GM18505 (cell line): ENCODE data around the gene VPS8.

Experiments
- ATAC-seq: cut with Tn5 transposase; IDR thresholded peaks from one replicate; pipeline ENCODE4 v1.9.1; 2021; ENCODE audit not compliant: unreplicated experiment
- POLR2A ChIP-seq: IDR thresholded peaks from 4 replicates; pipeline ENCODE4 v1.6.1; 2011; ENCODE audit warnings: borderline replicate concordance; ENCODE audit not compliant: insufficient read depth, insufficient read length; ENCODE audit errors: extremely low read depth

Gene VPS8

GRCh38 chr3:184832044-184832443, 20.1 kb downstream of the VPS8 start:
- ATAC-seq, result no peak
- TF ChIP-seq POLR2A, result no peak

GRCh38 chr3:184832903-184833302, 20.9 kb downstream of the VPS8 start:
- TF ChIP-seq POLR2A, result no peak
- no peak for ATAC-seq

DNA sequence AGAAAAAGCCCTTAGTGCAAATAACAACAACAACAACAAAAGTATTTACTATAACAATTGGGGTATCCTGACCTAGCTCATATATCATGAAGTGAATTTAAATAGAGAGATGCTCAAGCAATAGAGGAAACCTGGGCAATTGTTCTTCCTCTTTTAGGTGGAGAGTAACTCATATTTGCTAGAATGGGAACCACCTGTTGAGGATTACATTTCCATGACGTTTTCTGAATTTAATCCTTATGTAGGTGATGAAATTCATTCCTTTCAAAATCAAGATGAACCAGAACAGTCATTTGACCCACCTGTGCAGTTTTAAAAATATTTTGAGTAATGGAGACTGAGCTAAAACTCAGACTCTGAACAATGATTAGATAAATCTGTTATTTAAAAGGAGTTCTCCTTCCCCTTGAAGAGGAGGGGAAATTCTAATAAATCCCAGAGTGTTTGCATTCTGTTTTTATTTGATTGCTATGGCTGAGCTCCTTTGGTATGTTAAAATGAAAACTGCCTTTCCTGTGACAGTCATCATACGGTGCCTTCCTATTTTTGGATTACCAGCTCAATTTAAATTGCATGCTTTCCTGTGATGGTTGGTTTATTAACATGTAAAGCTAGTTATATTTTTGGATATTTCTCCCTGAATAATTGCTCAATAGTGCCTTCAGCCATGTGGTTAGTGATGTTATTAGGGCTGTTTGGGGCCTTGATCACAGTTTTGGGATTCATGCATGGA, 24.3 kb downstream of the VPS8 start:
- no peak for TF ChIP-seq POLR2A
- ATAC-seq, result no peak

DNA sequence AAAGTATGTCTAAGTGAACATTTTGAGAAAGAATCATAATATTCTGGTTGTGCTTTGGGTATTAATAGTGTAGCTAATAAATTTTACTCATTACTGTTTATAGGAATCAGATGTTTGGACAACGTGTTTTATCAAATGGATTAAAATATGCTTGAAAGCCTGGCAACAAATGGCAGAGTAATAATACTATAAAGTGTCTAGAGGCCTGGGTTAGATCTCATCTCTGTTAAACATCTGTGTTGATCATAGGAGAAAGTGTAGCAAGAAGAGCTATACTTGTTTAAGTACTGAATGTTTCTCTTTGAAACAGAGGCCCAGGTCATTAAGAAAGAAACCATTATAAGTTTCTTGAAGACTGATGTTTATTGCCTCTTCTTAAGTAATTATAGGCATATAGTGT, 30.5 kb downstream of the VPS8 start:
- TF ChIP-seq POLR2A, result no peak

DNA sequence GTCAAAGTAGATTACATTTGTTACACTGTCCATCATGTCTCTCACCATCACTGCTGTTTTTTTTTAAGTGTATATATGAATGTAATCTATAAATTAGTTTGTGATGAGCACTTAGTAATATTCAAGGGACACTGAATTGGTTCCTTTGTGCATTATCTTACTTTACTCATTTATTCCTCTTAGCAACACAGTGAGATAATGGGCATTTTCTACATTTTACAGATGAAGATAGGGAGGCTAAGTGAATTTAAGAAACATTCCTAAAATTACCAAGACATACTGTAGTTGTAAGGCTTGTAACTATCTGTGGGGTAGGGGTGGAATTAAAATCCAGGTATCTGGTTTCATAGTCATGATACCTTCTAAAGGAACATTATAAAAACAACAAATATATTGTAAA, 33.9 kb downstream of the VPS8 start:
- no peak for TF ChIP-seq POLR2A

More for the DNA sequence above, 30.5 kb downstream of the VPS8 start:
- no peak for ATAC-seq

GRCh38 chr3:184846496-184846895, 34.5 kb downstream of the VPS8 start:
- ATAC-seq, result no peak
- TF ChIP-seq POLR2A, result no peak

More for the DNA sequence above, 33.9 kb downstream of the VPS8 start:
- no peak for ATAC-seq

GRCh38 chr3:184848934-184849333, 37.0 kb downstream of the VPS8 start:
- TF ChIP-seq POLR2A, result no peak
- no peak for ATAC-seq

DNA sequence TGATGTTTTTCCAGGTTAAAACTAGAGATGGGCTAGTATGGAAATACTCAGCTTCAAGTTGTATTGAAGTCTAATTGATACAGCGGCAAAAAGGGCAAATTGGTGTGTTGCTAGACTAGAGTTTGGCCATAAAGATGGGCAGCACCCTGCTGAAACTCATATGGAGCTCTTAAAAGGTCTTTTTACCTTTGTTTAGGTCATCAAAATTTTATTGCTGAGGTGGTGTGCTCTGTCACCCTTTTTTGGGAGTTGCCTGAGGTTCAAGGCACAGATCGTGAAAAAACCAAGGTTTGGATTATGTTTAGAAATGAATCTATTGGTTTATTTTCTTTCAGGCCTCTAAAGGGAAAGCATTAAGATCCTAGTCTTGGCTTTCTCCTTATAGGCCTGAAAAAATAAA, 38.2 kb downstream of the VPS8 start:
- ATAC-seq, result no peak
- no peak for TF ChIP-seq POLR2A

- no peak for TF ChIP-seq POLR2A
- no peak for ATAC-seq
Measured at GRCh38 chr3:184857099-184857498, 45.1 kb downstream of the VPS8 start.

GRCh38 chr3:184864000-184864399, 52.0 kb downstream of the VPS8 start:
- TF ChIP-seq POLR2A, result no peak
- no peak for ATAC-seq

GRCh38 chr3:184868477-184868876, 56.5 kb downstream of the VPS8 start:
- no peak for ATAC-seq
- no peak for TF ChIP-seq POLR2A

GRCh38 chr3:184872200-184872599, 60.2 kb downstream of the VPS8 start:
- TF ChIP-seq POLR2A, result no peak
- ATAC-seq, result no peak

- no peak for ATAC-seq
- TF ChIP-seq POLR2A, result no peak
Measured at GRCh38 chr3:184873141-184873540, 61.2 kb downstream of the VPS8 start.

GRCh38 chr3:184874709-184875644, 63.0 kb downstream of the VPS8 start:
- no peak for ATAC-seq
- no peak for TF ChIP-seq POLR2A
